LNCAP (cell line): ENCODE results near the gene TNKS1BP1.
A peak's percentile ranks its signal among the peaks of the same experiment; 100 is the strongest.

ENCODE experiments used
- TF ChIP-seq, protein P1 (sequence below): fragments of 450-650 bp; IDR thresholded peaks from 2 replicates; pipeline ENCODE4 v1.5.1; 2017; ENCODE audit warnings: mild to moderate bottlenecking

The TNKS1BP1 gene

DNA sequence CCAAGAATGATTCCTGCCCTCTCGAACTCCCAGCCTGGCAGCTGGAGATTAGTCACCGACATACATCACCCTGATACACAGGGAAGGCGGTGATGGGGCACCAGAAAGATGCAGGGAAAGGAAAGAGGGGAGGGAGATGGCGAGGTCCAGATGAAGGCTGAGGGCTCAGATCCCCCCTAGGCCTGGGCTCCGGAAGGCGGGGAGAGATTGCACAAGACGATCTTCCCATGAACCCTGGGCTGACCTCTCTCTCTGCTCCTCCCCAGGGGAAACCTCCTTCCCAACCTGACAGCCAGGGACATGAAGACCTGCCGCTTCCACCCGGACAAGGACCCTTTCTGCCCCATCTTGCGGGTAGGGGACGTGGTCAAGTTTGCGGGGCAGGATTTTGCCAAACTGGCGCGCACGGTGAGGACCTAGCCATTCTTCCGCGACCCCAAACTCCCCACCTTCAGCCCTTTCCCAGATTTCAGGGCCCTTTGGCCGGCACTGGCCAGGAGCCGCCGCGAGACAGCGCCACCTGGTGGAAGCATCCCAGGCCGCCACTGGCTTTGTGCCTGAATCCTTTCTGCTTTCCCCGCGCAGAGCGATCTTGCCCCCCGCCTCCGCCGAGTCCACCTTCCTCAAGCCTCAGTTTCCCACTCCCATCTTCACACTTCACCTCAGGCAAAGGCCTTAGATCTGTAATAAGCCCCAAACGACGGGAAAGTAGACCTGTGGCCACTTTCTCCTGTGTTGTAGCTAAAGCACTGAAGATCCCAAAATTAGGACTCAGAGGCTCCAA lies 24.9 kb upstream of the TNKS1BP1 start:
- TF ChIP-seq, protein P1, sequence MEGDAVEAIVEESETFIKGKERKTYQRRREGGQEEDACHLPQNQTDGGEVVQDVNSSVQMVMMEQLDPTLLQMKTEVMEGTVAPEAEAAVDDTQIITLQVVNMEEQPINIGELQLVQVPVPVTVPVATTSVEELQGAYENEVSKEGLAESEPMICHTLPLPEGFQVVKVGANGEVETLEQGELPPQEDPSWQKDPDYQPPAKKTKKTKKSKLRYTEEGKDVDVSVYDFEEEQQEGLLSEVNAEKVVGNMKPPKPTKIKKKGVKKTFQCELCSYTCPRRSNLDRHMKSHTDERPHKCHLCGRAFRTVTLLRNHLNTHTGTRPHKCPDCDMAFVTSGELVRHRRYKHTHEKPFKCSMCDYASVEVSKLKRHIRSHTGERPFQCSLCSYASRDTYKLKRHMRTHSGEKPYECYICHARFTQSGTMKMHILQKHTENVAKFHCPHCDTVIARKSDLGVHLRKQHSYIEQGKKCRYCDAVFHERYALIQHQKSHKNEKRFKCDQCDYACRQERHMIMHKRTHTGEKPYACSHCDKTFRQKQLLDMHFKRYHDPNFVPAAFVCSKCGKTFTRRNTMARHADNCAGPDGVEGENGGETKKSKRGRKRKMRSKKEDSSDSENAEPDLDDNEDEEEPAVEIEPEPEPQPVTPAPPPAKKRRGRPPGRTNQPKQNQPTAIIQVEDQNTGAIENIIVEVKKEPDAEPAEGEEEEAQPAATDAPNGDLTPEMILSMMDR = peak; percentile 93

DNA sequence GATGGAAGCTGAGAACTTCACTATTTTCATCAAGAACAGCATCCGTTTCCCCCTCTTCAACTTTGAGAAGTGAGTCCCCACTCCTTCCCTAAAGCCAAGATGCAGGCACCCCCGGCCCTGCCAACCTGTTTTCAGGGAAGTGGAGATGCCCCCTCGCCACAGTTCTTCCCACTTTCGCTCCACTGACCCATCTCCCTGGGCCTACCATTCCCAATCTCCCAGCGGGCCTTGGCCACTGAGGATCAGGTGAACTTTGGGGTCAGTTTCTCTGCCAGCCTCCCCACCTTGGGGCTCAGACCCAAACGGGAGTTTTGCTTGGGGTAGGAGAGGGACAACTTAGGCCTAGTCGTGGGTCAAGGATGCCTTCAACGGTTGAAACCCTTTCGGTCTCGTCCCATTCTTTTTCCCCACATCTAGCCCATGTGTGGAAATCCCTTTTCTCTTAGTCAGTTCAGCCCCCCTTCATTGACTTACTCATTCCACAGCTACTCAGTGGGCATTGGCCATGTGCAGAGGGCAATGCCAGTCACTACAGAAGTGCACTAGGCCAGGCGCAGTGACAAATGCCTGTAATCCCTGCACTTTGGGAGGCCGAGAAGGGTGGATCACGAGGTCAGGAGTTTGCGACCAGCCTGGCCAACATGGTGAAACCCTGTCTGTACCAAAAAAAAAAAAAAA lies 24.0 kb upstream of the TNKS1BP1 start:
- TF ChIP-seq, protein P1 = no peak

- TF ChIP-seq, protein P1 = no peak
These were observed 23.3 kb upstream of the TNKS1BP1 start for GRCh38 chr11:57348052-57348451.

DNA sequence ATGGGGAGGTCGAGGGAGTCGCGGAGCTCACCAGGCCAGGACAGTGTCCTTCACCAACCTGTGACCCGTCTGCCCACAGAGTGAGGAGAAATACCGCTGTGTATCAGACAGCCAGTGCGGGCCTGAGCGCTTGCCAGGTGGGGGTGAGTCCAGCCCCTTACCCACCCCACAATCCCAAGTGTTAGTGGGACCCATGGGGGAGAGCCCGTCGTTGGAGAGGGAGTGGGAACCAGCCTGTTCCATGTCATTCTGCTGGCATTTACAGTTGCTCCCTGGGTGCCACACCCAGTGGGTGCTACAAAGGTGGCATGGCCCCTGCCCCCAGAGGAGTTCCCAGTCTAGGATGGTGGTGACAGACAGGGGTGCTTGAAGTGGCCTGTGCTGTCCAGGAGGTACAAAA lies 22.6 kb upstream of the TNKS1BP1 start:
- TF ChIP-seq, protein P1 = no peak

- TF ChIP-seq, protein P1 = peak; percentile 75
These were observed 20.9 kb upstream of the TNKS1BP1 start for GRCh38 chr11:57345555-57346211.

GRCh38 chr11:57344826-57345225 lies 20.1 kb upstream of the TNKS1BP1 start:
- TF ChIP-seq, protein P1 = no peak

DNA sequence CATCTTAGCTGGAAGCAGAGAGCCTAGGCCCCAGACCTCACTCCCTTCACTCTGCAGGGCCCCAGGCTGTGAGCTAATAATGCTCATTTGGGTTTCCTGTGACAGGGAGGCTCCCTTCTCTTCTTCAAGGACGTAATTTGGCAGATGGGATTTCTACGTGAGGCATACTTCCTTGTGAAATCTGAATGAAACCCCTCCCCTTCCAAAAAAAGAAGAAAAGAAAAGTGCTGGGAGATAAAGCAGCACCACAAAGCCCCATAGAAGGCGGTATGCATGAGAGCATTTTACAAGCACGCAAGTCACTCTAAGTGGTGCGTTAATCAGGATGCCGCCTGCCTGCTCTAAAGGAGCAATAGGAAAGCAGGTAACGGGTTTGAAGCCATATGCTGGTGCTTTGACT lies 19.1 kb upstream of the TNKS1BP1 start:
- TF ChIP-seq, protein P1 = no peak
